Adrenal gland (tissue), 12 donors: ENCODE results near the gene KCNIP3. TPM values are rescaled to one million over a fixed set of nuclear protein-coding genes. Genes with fewer than 3 reads are reported as not detected.

Experiments used
- DNase-seq, 7 donors: peaks; one replicate each; pipeline ENCODE4 v3.0.0-alpha.2; 2019 to 2020
- H3K27ac ChIP-seq, 5 donors: fragments of 200-600 bp; sonication (generic) in 4 of 5; 1 replicate in 3 of 5; 2 replicates in 2 of 5; pipeline versions ENCODE4 v1.5.1 to v1.8.0; 2016 to 2020; ENCODE audit warnings: mild to moderate bottlenecking in 1 of 5
- H3K27me3 ChIP-seq: fragments of 200-600 bp; 2 replicates; pipeline ENCODE4 v1.8.0; 2021
- H3K36me3 ChIP-seq, 2 donors: fragments of 200-600 bp; replicated peaks in 1 of 2; 1 replicate in 1 of 2; 2 replicates in 1 of 2; pipeline versions ENCODE4 v1.5.1 to v1.8.0; 2018 to 2022
- H3K4me1 ChIP-seq, 2 donors: fragments of 200-600 bp; replicated peaks in 1 of 2; 1 replicate in 1 of 2; 2 replicates in 1 of 2; pipeline versions ENCODE4 v1.5.1 to v1.8.0; 2018 to 2021
- H3K4me3 ChIP-seq, 4 donors: fragments of 200-600 bp; sonication (generic) in 3 of 4; one replicate each; pipeline ENCODE4 v1.5.1; 2016 to 2018
- H3K9me3 ChIP-seq, 3 donors: fragments of 200-600 bp; sonication (generic) in 1 of 3; replicated peaks in 1 of 3; 1 replicate in 2 of 3; 2 replicates in 1 of 3; pipeline versions ENCODE4 v1.5.1 to v1.8.0; 2016 to 2021
- CTCF ChIP-seq, 6 experiments: fragments of 450-650 bp in 4 of 6; fragments of 200-600 bp in 2 of 6; sonication (generic) in 1 of 6; IDR thresholded peaks; 1 replicate in 5 of 6; 2 replicates in 1 of 6; pipeline versions ENCODE4 v1.5.1 to v1.8.0; 2016 to 2021; ENCODE audit warnings: antibody characterized with exemption in 6 of 6, mild to moderate bottlenecking in 2 of 6, moderate library complexity in 1 of 6
- POLR2A ChIP-seq, 2 donors: fragments of 450-650 bp; IDR thresholded peaks; one replicate each; pipeline ENCODE4 v1.6.1; 2017; ENCODE audit warnings: antibody characterized with exemption in 2 of 2, mild to moderate bottlenecking in 2 of 2, moderate library complexity in 1 of 2
- WGBS, 4 donors: extraction: QIAGEN DNeasy Blood & Tissue Kit in 2 of 4; methylation state at CpG; one replicate each; pipeline versions ENCODE4 v1.1.5 to v1.1.7; 2013 to 2017; 5-methylcytosine and 5-hydroxymethylcytosine counted together
- intact Hi-C, 2 donors: fragments of 100-400 bp; cut with DNase I; formaldehyde crosslinking; loops; one replicate each; pipeline versions ENCODE4 v1.14.1 to v1.15.0; 2022 to 2023
- polyA plus RNA-seq, 3 donors: library from polyadenylated mRNA; stranded (reverse); fragments of 200-250 nt in 2 of 3; fragments of 350-450 nt in 1 of 3; fragmentation: Illumina TruSeq in 1 of 3; extraction: RNeasy Lipid Tissue Mini Kit (QIAGEN cat#74804) in 1 of 3; gene quantifications; one replicate each; pipeline ENCODE4 v1.2.3, GENCODE V29; 2013 to 2014
- total RNA-seq, 9 donors: library from RNA; depleted of rRNA in 4 of 9; stranded (reverse); fragments of >200 nt in 4 of 9; fragments of 120-200 nt in 1 of 9; fragmentation: NEBNext Ultra II Directional in 1 of 9; extraction: Animal tissue kit (Norgen Biotek cat#: 25700) in 1 of 9; gene quantifications; one replicate each; pipeline versions ENCODE4 v1.1.0 to v1.2.4, GENCODE V29; 2013 to 2023
- donor health status: healthy with polysubstance abuse.
- donor health status: Bipolar disorder and iron deficiency.
- donor health status: DM: yes; HTN: yes; CAD: no.
- donor health status: DM: no; HTN: no; CAD: no.
- donor health status: DM: no; HTN: no; CAD: no.
- donor health status: DM: yes; HTN: yes; CAD: no.

Gene KCNIP3
- total and polyA plus RNA-seq, 12 donors: 0.54 to 6.3 (median 1.7) TPM

- Histone ChIP-seq H3K36me3 (no peaks in the 10 kb centered on the region), H3K9me3 (no peaks in the 10 kb centered on the region), H3K4me3 (no peak overlapping the region), H3K4me1 (no peaks in the 10 kb centered on the region), H3K27me3 (no peaks in the 10 kb centered on the region), H3K27ac (no peak overlapping the region)
- no peak for DNase-seq
- intact Hi-C loops: no loop called here
- no peak for TF ChIP-seq POLR2A (IDR thresholded peaks at IDR 0.05)
- TF ChIP-seq CTCF (IDR thresholded peaks at IDR 0.05): no peak
- 73 to 83% (median 79%) methylated on average over 8 to 24 of the region's 24 CpGs for WGBS, 4 donors
Observed at GRCh38 chr2:95312543-95313201, 15.5 kb downstream of the KCNIP3 start.

- no peaks in the 10 kb centered on the region for H3K4me1 ChIP-seq
- no peaks in the 10 kb centered on the region for H3K27me3 ChIP-seq
- no peaks in the 10 kb centered on the region for H3K36me3 ChIP-seq
- no peaks in the 10 kb centered on the region for H3K9me3 ChIP-seq
- intact Hi-C loops: no loop called here
- TF ChIP-seq CTCF (IDR thresholded peaks at IDR 0.05): no peak
- no peak for TF ChIP-seq POLR2A (IDR thresholded peaks at IDR 0.05)
- 85 to 94% (median 87%) methylated on average over 8 to 16 of the region's 16 CpGs for WGBS, 4 donors
- no peak overlapping the region for H3K27ac ChIP-seq
- no peak overlapping the region for H3K4me3 ChIP-seq
- no peak for DNase-seq
Observed at GRCh38 chr2:95313296-95314131, 16.4 kb downstream of the KCNIP3 start.

GRCh38 chr2:95314598-95314963, 17.4 kb downstream of the KCNIP3 start:
- intact Hi-C loops: no loop called here
- no peak overlapping the region for H3K4me3 ChIP-seq
- H3K27ac ChIP-seq: no peak overlapping the region
- H3K9me3 ChIP-seq: no peaks in the 10 kb centered on the region
- WGBS, 4 donors: 72 to 90% (median 77%) methylated on average over 2 to 11 of the region's 11 CpGs
- no peaks in the 10 kb centered on the region for H3K27me3 ChIP-seq
- no peaks in the 10 kb centered on the region for H3K36me3 ChIP-seq
- no peaks in the 10 kb centered on the region for H3K4me1 ChIP-seq
- no peak for DNase-seq
- TF ChIP-seq POLR2A (IDR thresholded peaks at IDR 0.05) (no peak), CTCF (IDR thresholded peaks at IDR 0.05) (no peak)

- no peaks in the 10 kb centered on the region for H3K4me1 ChIP-seq
- no peak overlapping the region for H3K4me3 ChIP-seq
- no peaks in the 10 kb centered on the region for H3K9me3 ChIP-seq
- 63 to 75% (median 70%) methylated on average over 7 to 16 of the region's 16 CpGs for WGBS, 4 donors
- no peaks in the 10 kb centered on the region for H3K36me3 ChIP-seq
- intact Hi-C loops: no loop called here
- peak in 1 of 7 donors; percentile 16 for DNase-seq
- H3K27me3 ChIP-seq: no peaks in the 10 kb centered on the region
- H3K27ac ChIP-seq: no peak overlapping the region
- peak in 5 of 6 experiments; percentile 13 to 41 (median 29) for TF ChIP-seq CTCF (IDR thresholded peaks at IDR 0.05)
- no peak for TF ChIP-seq POLR2A (IDR thresholded peaks at IDR 0.05)
Observed at GRCh38 chr2:95314964-95315611, 17.9 kb downstream of the KCNIP3 start.
